GM19455 (cell line): ENCODE measurements around the gene FAM184B.

Source experiments
- ATAC-seq: cut with Tn5 transposase; IDR thresholded peaks from one replicate; pipeline ENCODE4 v1.9.1; 2021; ENCODE audit not compliant: unreplicated experiment

Gene FAM184B

DNA sequence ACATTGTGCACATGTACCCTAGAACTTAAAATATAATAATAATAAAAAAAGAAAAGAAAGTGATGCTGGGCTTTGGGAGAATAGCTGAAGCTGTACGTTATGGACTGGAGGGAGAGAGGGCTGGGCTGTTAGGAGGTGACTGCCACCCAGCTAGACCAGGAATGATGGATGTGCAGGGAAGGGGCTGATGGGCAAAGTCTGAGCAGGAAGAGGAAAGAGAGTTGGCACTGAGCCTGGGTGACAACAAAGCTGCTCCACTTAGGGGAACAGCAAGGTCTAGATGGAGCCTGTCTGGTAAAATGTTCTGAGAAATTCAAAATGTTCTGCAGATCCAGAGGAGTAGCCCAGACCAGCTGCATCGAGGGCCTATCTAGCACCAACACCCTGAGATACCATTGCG is 134.7 kb downstream of the FAM184B start:
- ATAC-seq: no peak

DNA sequence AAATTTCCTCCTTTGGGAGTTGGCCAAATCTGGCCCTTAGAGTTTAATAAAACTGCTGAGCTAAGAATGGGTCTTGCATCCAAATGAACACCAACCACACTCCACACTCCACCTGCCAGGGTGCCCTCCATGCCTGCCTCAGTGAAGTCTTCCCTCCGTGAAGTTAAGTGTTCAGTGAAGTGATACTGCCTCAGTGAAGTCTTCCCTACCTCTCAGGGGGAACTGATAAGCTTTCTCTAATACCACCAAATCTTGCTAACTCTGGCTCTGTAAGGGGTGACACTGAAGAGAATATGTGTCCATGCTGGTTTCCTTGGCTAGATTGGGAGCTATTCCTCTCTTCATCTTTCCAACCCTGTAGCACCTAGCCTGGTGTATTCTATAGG is 139.0 kb downstream of the FAM184B start:
- ATAC-seq: no peak

DNA sequence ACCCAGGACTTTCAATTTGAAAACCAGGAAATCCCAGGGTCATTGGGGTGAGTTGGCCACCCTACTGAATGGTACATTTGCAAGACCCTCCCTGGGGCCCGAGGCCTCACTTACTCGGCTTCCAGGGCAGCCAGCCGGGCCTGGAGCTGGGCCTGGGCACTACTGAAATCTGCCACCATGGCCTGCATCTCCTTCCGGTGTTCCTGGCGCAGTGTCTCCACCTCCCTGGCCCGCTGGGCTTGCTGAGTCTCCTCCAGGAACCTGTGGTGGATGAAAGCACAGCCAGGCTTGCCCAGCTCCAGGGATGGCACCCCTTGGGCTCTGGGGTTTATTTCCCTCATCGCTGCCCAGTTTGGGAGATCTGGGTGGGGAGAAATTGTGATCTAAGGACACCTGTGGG is 142.3 kb downstream of the FAM184B start:
- ATAC-seq: no peak

DNA sequence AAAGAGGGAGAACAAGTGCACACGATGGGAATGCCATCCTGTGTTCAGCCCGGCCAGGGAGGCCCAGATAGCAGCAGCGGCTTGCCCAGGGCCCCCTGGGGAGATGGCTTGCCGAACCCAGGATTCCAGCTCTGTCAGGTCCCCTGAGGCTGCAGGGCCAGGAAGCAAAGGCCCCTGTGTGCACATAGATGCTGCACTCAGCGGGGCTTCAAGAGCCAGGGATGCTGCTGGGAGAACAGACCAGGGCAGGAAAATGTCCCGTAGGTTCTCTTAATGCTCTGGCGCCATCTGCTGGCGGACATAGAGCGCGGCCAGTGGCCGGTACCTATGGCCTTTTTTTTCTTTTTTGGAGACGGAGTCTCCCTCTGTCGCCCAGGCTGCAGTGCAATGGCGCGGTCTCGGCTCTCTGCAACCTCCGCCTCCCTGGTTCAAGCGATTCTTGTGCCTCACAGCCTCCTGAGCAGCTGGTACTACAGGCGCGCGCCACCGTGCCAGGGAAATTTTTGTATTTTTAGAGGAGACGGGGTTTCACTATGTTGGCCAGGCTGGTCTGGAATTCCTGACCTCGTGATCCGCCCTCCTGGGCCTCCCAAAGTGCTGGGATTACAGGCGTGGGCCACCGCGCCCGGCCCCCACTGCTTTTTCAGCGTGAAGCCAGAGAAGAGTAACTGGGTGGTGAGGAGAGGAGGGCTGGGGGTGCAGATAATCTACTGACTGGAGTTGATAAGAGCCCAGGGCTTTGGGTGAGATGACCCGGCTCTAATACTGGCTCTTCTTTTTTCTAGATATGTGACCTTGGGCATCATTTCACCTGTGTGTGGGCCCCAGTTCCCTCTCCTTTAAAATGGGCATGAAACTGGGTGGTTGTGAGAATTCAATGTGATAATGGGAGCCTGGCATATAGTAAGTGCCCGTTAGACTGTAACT is 144.5 kb downstream of the FAM184B start:
- ATAC-seq: peak; percentile 94

- peak; percentile 11 for ATAC-seq
Observed at GRCh38 chr4:17636341-17636695, 145.1 kb downstream of the FAM184B start.

DNA sequence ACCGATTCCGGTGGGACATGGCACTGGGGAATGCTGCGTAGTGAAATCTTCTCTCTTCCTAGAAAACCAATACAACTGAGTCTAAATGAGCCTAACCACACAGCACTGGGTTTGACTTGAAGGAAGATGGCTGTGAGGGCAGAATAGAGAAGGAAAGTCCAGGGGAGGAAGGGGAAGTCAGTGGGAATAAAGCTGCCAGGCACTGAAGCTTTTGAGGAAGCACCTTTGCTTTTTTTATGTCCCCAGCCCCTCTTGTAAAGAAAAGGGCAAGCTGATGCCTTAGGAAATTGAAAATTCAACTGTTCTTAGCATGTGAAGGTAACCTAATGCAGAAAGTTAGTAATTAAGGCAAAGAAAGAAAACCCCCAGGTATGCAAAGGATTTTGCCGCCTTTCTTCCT is 146.4 kb downstream of the FAM184B start:
- ATAC-seq: no peak

GRCh38 chr4:17633600-17633999 is 147.8 kb downstream of the FAM184B start:
- ATAC-seq: no peak

DNA sequence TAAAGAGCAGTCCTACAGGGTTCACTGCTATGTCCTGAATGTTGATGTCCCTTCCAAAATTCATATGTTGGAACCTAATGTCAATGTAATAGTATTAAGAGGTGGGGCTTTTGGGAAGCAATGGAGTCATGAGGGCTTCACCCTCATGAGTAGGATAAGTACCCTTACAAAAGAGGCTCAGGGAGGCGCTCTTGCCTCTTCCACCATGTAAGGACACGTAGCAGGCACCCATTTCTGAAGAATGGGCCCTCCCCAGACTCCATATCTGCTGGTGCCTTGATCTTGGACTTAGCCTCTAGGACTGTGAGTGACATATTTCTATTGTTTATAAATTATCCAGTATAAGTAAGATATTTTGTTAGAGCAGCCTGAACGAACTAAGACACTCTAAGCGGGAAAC is 151.2 kb downstream of the FAM184B start:
- no peak for ATAC-seq

DNA sequence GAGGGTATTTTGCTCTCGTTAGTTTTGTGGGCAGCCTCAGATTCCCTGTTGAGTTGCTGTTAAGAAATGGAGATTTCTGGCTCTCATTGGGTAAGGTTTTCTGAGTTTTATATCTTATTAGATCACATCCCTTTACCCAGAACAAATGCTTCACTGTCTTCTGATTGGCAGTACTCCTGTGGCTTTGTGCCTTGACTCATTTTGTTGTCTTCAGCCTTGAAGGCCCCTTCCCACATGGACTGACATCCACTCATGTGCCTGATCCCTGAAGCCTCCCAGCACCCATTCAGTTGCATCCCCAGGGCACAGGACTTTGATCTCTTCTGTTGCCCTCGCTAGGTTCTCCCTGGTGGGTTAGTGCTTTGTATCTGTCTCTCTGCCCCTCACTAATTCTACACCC is 156.6 kb downstream of the FAM184B start:
- no peak for ATAC-seq

DNA sequence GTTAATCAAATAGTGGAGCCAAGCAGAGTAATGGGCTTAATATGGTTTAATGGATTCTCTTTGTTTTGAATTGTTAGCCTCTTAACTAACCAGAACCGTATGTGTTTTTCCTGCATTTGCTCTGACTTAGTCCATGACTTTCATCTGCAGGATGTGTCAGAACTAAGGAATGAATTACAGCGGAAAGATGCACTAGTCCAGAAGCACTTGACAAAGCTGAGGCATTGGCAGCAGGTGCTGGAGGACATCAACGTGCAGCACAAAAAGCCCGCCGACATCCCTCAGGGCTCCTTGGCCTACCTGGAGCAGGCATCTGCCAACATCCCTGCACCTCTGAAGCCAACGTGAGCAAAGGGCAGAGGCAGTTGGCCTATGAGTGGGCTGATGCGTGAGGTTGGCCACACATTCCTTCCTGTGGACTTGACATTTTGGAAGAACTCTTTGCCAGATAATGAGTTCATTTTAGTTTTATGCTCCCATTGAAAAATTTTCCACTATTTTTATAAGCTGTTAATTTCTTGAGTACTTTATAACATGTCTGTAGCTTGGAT is 157.9 kb downstream of the FAM184B start:
- ATAC-seq: no peak

GRCh38 chr4:17619416-17620105 is 161.9 kb downstream of the FAM184B start:
- ATAC-seq: no peak

DNA sequence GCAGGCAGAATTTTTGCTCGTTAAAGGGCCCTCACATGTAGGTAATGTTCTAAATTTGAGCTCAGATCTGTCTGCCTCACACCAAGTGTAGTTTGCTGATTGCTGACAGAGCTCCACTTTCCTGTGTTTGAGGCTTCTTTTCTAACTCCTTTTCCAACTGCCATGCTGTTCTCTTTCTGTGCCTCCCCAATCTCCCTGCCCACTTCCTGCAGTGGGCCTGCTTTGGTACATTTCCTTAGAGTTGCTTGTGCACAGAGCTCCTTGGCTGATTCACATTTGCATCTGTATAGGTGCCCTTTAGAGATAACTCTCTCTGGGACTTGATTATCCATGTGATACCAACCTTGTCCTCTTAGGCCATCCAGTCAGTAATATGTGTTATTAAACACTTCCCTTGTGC is 162.5 kb downstream of the FAM184B start:
- no peak for ATAC-seq

- ATAC-seq: no peak
Observed at GRCh38 chr4:17616283-17616682, 165.1 kb downstream of the FAM184B start.

DNA sequence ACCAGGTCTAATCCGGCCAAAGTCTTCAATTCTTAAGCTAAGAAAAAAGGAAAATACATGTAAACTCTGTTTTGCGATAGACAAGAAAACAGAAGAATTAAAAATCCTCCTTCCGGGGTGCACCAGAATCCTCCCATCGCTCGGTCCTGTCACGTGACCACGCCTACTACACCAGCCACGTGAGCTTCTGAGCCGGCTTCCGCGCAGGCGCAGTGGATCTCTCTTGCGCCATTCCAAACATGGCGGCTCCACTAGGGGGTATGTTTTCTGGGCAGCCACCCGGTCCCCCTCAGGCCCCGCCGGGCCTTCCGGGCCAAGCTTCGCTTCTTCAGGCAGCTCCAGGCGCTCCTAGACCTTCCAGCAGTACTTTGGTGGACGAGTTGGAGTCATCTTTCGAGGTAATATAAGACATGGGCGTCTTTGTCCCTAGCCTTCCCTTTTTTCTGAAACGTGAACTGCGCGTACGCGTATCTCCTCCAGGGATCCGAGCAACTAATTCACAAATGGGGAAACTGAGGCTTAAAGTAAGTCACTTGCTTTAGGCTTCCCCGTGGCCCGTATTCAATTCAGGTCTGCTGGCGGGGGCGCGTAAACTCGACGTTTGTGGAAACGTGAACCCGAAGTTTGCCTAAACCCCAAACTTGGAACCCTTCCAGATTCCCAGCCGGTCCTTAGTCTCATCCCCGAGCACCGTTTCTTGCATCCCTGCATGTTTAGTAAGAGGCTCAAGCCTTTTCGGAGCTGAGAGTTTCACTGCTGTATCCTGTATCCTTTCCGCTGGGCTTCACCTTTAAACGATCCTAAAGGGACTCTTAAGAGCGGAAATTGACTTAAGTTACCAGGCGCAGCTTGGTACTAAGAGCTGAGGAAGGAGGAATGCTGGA is 166.8 kb downstream of the FAM184B start, which contains the start of gene MED28:
Gene MED28, plus strand, starts transcription at position 226 of the 884 bp plus-strand sequence. Its CDS starts 14 bp downstream, at position 240.
- ATAC-seq: peak; percentile 94

DNA sequence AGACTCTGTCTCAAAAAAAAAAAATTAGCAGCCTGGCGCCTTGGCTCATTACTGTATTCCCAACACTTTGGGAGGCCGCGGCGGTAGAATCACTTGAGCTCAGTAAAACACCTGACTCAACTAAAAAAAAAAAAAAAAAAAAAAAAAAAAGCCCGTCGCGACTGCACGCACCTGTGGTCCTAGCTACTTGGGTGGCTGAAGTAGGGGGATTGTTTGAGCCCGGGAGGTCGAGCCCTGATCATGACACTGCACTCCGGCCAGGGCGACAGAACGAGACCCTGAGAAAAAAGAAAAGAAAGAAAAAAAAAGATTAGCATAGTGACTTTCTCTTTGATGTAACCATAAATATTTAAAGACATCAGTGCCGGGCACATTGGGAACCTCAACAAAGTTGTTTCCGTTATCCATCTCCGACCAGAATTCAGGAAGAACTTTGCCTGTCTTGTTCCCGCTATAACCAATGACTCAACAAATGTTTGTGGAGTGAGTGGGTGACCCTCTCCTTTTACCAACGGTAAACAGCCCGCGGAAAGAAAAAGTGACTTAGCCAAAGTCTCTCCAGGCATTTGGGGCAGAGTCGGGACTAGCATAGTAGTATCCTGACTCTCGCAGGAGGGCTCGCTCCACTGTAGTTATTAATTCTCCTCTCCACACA is 167.5 kb downstream of the FAM184B start:
- peak; percentile 44 for ATAC-seq

DNA sequence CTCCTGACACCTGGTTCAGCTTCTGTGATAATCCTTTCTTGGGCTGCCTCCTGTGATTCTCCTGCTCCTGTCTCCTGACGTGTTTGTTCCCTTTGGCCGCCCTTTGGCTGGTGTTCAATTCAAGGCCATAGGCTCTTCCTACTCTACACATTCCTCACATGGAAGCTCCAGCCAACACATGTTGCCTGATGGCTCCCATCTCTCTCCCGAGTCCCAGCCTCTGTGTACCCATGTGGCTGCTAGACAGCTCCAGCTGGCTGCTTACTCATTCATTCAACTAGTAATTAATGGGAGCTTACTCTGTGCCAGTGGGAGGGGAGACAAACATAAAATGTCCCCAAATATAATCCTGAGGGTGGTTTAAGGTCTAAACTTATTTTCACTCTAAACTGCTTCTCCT is 176.2 kb downstream of the FAM184B start:
- no peak for ATAC-seq

DNA sequence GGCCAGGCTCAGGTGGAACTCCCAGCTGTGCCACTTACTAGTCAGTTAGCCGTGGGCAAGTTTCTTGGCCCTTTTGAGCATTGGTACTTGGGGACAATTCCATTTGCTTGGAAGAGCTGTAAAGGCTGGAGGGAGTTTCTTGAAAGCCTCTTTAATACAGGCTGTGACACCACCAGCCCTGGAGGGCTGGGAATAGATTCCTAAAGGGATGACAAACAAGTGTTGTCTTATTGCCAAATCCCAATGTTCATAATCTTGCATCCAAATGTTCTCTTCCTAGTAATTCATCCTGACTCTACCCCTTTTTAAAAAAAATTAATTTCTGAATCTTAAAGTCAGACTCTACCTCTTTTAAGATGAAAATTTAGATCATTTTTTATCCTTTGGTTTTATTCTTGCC is 181.6 kb downstream of the FAM184B start:
- no peak for ATAC-seq

GRCh38 chr4:17597517-17597916 is 183.9 kb downstream of the FAM184B start:
- no peak for ATAC-seq

DNA sequence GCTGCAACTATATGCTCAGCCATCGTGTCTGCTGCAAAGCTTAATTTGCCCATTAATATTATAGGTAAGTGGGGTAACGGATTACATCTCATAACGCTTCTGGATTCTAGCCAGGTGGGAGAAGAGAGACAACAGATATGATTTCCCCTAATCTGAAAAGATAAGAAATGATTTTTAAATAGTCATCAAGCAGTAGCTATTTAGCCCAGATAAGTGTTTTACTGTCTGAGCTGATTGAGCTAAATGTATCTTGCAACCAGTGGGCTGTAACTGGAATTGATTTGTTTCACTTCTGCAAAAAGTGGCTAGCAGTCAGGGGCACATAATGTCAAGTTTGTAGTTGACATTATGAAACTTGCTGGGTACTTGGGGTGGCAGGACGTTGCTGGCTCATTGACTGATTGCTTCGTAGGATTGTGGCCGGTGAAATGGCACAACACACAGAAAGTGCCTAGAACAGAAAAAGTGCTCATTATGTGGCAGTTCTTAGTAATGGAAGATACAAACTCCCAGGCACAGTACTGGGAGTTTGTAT is 185.9 kb downstream of the FAM184B start:
- ATAC-seq: peak; percentile 68

GRCh38 chr4:17589355-17589754 is 192.1 kb downstream of the FAM184B start:
- no peak for ATAC-seq
